GM19035 (cell line): ENCODE measurements around the gene CNKSR3.

ENCODE experiments used
- ATAC-seq: cut with Tn5 transposase; IDR thresholded peaks from one replicate; pipeline ENCODE4 v1.9.1; 2021; ENCODE audit not compliant: unreplicated experiment

Gene CNKSR3

GRCh38 chr6:154458565-154459470 lies 51.7 kb downstream of the CNKSR3 start:
- ATAC-seq: no peak

- no peak for ATAC-seq
These were observed 52.6 kb downstream of the CNKSR3 start for GRCh38 chr6:154457881-154458284.

GRCh38 chr6:154457046-154457713 lies 53.3 kb downstream of the CNKSR3 start:
- no peak for ATAC-seq

GRCh38 chr6:154453329-154453728 lies 57.2 kb downstream of the CNKSR3 start:
- ATAC-seq: no peak

- ATAC-seq: no peak
These were observed 60.0 kb downstream of the CNKSR3 start for GRCh38 chr6:154450498-154450897.

- no peak for ATAC-seq
These were observed 61.9 kb downstream of the CNKSR3 start for GRCh38 chr6:154448448-154449096.

- ATAC-seq: no peak
These were observed 62.5 kb downstream of the CNKSR3 start for GRCh38 chr6:154447954-154448353.

- ATAC-seq: no peak
These were observed 63.5 kb downstream of the CNKSR3 start for GRCh38 chr6:154446984-154447383.

GRCh38 chr6:154445417-154445816 lies 65.1 kb downstream of the CNKSR3 start:
- no peak for ATAC-seq

- no peak for ATAC-seq
These were observed 68.5 kb downstream of the CNKSR3 start for GRCh38 chr6:154441995-154442310.

GRCh38 chr6:154440422-154441043 lies 70.0 kb downstream of the CNKSR3 start:
- ATAC-seq: no peak

GRCh38 chr6:154440022-154440421 lies 70.5 kb downstream of the CNKSR3 start:
- ATAC-seq: no peak

- no peak for ATAC-seq
These were observed 71.5 kb downstream of the CNKSR3 start for GRCh38 chr6:154438882-154439415.

GRCh38 chr6:154435400-154435945 lies 75.0 kb downstream of the CNKSR3 start:
- ATAC-seq: no peak

- ATAC-seq: no peak
These were observed 75.8 kb downstream of the CNKSR3 start for GRCh38 chr6:154434662-154435061.

GRCh38 chr6:154433477-154434241 lies 76.8 kb downstream of the CNKSR3 start:
- no peak for ATAC-seq

GRCh38 chr6:154432533-154433476 lies 77.7 kb downstream of the CNKSR3 start:
- no peak for ATAC-seq

GRCh38 chr6:154430481-154430919 lies 80.0 kb downstream of the CNKSR3 start:
- ATAC-seq: no peak

GRCh38 chr6:154429711-154430110 lies 80.8 kb downstream of the CNKSR3 start:
- no peak for ATAC-seq
